H1 (cell line): ENCODE results near the gene NCOA6. TPM values are rescaled to one million over a fixed set of nuclear protein-coding genes. Genes with fewer than 3 reads are reported as not detected.

Experiments used
- CBX5 ChIP-seq: fragments of 300-800, 300-1000 bp; sonication (generic); IDR thresholded peaks from 2 replicates; pipeline ENCODE4 v1.7.1; 2016; ENCODE audit warnings: antibody characterized with exemption, low read length, low read depth
- polyA plus RNA-seq, 7 experiments: library from polyadenylated mRNA; depleted of rRNA in 3 of 7; stranded (reverse) in 5 of 7; unstranded in 2 of 7; fragments of >200 nt in 5 of 7; fragments of 200-250 nt in 2 of 7; gene quantifications; 1 replicate in 5 of 7; 2 replicates in 1 of 7; 4 replicates in 1 of 7; pipeline versions ENCODE4 v1.2.1 to v1.2.3, GENCODE V29; 2011 to 2013; ENCODE audit warnings: missing spikeins in 2 of 7, mixed read lengths in 2 of 7
- total RNA-seq: library from RNA; stranded (reverse); fragmentation: NEBNext Ultra II Directional; extraction: Animal tissue kit (Norgen Biotek cat#: 25700); gene quantifications from 2 replicates; pipeline ENCODE4 v1.2.1, GENCODE V29; 2021

The NCOA6 gene
- total and polyA plus RNA-seq, 2 of the 8 experiments (the other 6 are each of a cell fraction or from before 2014, with no cell fraction given) = 9.0 to 9.5 TPM

DNA sequence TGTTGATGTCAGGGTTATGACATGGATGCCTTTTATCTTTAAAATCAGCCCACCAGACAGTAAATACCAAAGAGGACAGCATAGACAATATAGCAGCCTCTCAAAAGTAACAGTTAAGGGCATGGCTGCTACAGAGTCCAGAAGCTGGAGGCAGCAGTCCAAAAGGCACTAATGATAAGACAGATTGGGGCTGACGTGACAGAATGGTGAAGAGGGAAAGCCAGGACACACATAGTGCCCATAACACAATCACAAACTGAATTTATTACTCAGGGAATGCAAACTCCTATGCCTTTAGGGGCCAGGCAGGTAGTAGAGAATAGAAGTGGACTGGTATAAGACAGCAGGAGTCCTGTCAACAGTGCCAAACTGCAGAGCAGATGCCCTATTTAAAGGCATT lies 80.6 kb downstream of the NCOA6 start (continued):
- TF ChIP-seq CBX5 = no peak
